Lung (tissue), 12 donors: ENCODE results near the gene TRIB2. TPM values are rescaled to one million over a fixed set of nuclear protein-coding genes. Genes with fewer than 3 reads are reported as not detected.

Experiments used
- ATAC-seq: fragments of 200-7000 bp; cut with Tn5 transposase; one replicate; pipeline ENCODE4 v1.9.1; 2020; ENCODE audit warnings: moderate number of reproducible peaks; ENCODE audit not compliant: insufficient read depth, low FRiP score
- DNase-seq, 3 donors: peaks; one replicate each; pipeline ENCODE4 v3.0.0-alpha.2; 2013 to 2017
- H3K27ac ChIP-seq, 2 donors: one replicate each; pipeline ENCODE4 v1.5.1; 2013; ENCODE audit warnings: mild to moderate bottlenecking in 2 of 2, moderate library complexity in 2 of 2, control low read depth in 1 of 2, inconsistent platforms in 1 of 2, low read depth in 1 of 2, low read length in 1 of 2
- H3K27me3 ChIP-seq, 3 donors: one replicate each; pipeline ENCODE4 v1.5.1; 2013; ENCODE audit warnings: low read length in 2 of 3; ENCODE audit not compliant: control insufficient read depth in 3 of 3, insufficient read depth in 3 of 3
- H3K36me3 ChIP-seq, 4 donors: one replicate each; pipeline ENCODE4 v1.5.1; 2013; ENCODE audit warnings: low read length in 4 of 4, mild to moderate bottlenecking in 1 of 4, moderate library complexity in 1 of 4; ENCODE audit not compliant: control insufficient read depth in 4 of 4, insufficient read depth in 4 of 4
- H3K4me1 ChIP-seq, 5 donors: one replicate each; pipeline ENCODE4 v1.5.1; 2013; ENCODE audit warnings: low read length in 5 of 5, mild to moderate bottlenecking in 2 of 5, moderate library complexity in 1 of 5; ENCODE audit not compliant: control insufficient read depth in 5 of 5, insufficient read depth in 5 of 5
- H3K4me3 ChIP-seq: one replicate; pipeline ENCODE4 v1.5.1; 2013; ENCODE audit warnings: mild to moderate bottlenecking, control low read depth, moderate library complexity
- H3K9ac ChIP-seq, 2 donors: one replicate each; pipeline ENCODE4 v1.5.1; 2013; ENCODE audit warnings: low read length in 2 of 2, control low read depth in 1 of 2; ENCODE audit not compliant: insufficient read depth in 1 of 2
- H3K9me3 ChIP-seq, 4 donors: one replicate each; pipeline ENCODE4 v1.5.1; 2013; ENCODE audit warnings: low read length in 3 of 4, mild to moderate bottlenecking in 1 of 4, moderate library complexity in 1 of 4; ENCODE audit not compliant: control insufficient read depth in 4 of 4, insufficient read depth in 3 of 4
- CTCF ChIP-seq: IDR thresholded peaks from 2 replicates; pipeline ENCODE4 v1.5.1; 2012; ENCODE audit warnings: mild to moderate bottlenecking; ENCODE audit errors: control extremely low read depth, extremely low read depth
- WGBS, 2 donors: extraction: QIAGEN DNeasy Blood & Tissue Kit; methylation state at CpG; one replicate each; pipeline ENCODE4 v1.1.7; 2013; 5-methylcytosine and 5-hydroxymethylcytosine counted together
- polyA plus RNA-seq, 2 donors: library from polyadenylated mRNA; stranded (reverse); fragments of 200-250 nt; gene quantifications; one replicate each; pipeline ENCODE4 v1.2.1, GENCODE V29; 2013
- total RNA-seq, 2 donors: library from RNA; depleted of rRNA in 1 of 2; stranded (reverse); fragments of >200 nt in 1 of 2; gene quantifications; one replicate each; pipeline ENCODE4 v1.2.1, GENCODE V29; 2014 to 2021
- donor health status: control.
- donor health status: control.
- donor health status: Bipolar disorder and iron deficiency.
- donor health status: healthy.
- donor health status: DM: yes; HTN: yes; CAD: no.

TRIB2 gene
- total and polyA plus RNA-seq, 4 donors = 21.3 to 83.6 (median 38.5) TPM

- no peak for TF ChIP-seq CTCF
- Histone ChIP-seq H3K4me3 (no peak overlapping the region), H3K27ac (no peak overlapping the region), H3K9me3 (peaks cover 0 to 2% (median 0%) of the 10 kb centered on the region in 4 donors), H3K36me3 (no peaks in the 10 kb centered on the region), H3K9ac (no peak overlapping the region), H3K27me3 (no peaks in the 10 kb centered on the region), H3K4me1 (peaks cover 0 to 9% (median under 1%) of the 10 kb centered on the region in 5 donors)
- WGBS, 2 donors = 82 to 88% methylated on average over 4 of the region's 4 CpGs
- no peak for DNase-seq
- no peak for ATAC-seq
Measured at GRCh38 chr2:12762976-12763375, 46.2 kb downstream of the TRIB2 start.

- TF ChIP-seq CTCF = no peak
- peaks cover 0 to 2% (median 0%) of the 10 kb centered on the region in 4 donors for H3K9me3 ChIP-seq
- H3K27me3 ChIP-seq = no peaks in the 10 kb centered on the region
- WGBS, 2 donors = 55 to 65% methylated on average over 4 of the region's 4 CpGs
- no peak overlapping the region for H3K4me3 ChIP-seq
- H3K9ac ChIP-seq = no peak overlapping the region
- DNase-seq = no peak
- peaks cover 0 to 14% (median 3%) of the 10 kb centered on the region in 5 donors for H3K4me1 ChIP-seq
- ATAC-seq = no peak
- no peaks in the 10 kb centered on the region for H3K36me3 ChIP-seq
- no peak overlapping the region for H3K27ac ChIP-seq
Measured at GRCh38 chr2:12763486-12763885, 46.8 kb downstream of the TRIB2 start.

GRCh38 chr2:12764075-12764730 is 47.5 kb downstream of the TRIB2 start:
- ATAC-seq = no peak
- no peaks in the 10 kb centered on the region for H3K27me3 ChIP-seq
- peaks cover 0 to 2% (median 0%) of the 10 kb centered on the region in 4 donors for H3K9me3 ChIP-seq
- H3K36me3 ChIP-seq = no peaks in the 10 kb centered on the region
- DNase-seq = no peak
- H3K9ac ChIP-seq = no peak overlapping the region
- no peak overlapping the region for H3K27ac ChIP-seq
- H3K4me1 ChIP-seq = peaks cover 0 to 15% (median 3%) of the 10 kb centered on the region in 5 donors
- no peak for TF ChIP-seq CTCF
- WGBS, 2 donors = 72 to 78% methylated on average over 4 of the region's 4 CpGs
- no peak overlapping the region for H3K4me3 ChIP-seq
